SK-N-MC (cell line): ENCODE measurements around the gene PADI4.

Source experiments
- EZH2 ChIP-seq: fragments of 200-600 bp; sonication (generic); IDR thresholded peaks from one replicate; pipeline ENCODE4 v1.6.1; 2017; ENCODE audit warnings: antibody characterized with exemption
- FOXP2 ChIP-seq: optimal IDR thresholded peaks from 2 replicates; pipeline ENCODE3; 2011; ENCODE audit warnings: mild to moderate bottlenecking, moderate library complexity; ENCODE audit not compliant: insufficient read depth; ENCODE audit errors: extremely low read length, control extremely low read depth
- POLR2AphosphoS5 ChIP-seq: IDR thresholded peaks from 2 replicates; pipeline ENCODE4 v1.6.1; 2012; ENCODE audit warnings: mild to moderate bottlenecking, low read depth, low read length, borderline replicate concordance

DNA sequence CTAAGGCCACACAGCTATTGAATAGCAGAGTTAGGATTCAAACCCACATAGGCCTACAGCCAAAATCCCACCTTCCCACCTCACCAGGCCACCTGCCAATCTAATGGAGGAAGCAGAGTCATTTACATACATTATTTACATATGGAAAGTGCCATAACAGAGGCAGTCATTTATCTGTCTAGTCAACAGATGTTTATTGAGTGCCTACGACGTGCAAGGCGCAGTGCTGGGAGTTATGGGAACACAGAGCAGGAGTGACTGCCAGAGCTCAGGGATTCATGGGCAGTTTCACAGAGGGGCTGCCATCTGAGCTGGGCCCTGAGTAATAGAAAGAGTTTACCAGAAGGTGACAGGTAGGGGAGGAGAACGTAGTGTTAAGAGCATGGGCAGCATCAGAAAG, 53.7 kb downstream of the PADI4 start:
- no peak for TF ChIP-seq EZH2
- no peak for TF ChIP-seq POLR2AphosphoS5
- no peak for TF ChIP-seq FOXP2
